BLaER1 (cell line): ENCODE results near the gene RASEF.

Experiments used
- H3K27ac ChIP-seq: shearing (Covaris generic); formaldehyde crosslinking; 2 replicates; pipeline ENCODE4 v1.8.1; 2022
- H3K27me3 ChIP-seq: shearing (Covaris generic); formaldehyde crosslinking; 2 replicates; pipeline ENCODE4 v1.8.1; 2022
- H3K36me3 ChIP-seq: shearing (Covaris generic); formaldehyde crosslinking; 2 replicates; pipeline ENCODE4 v1.8.1; 2022
- H3K4me1 ChIP-seq: shearing (Covaris generic); formaldehyde crosslinking; 2 replicates; pipeline ENCODE4 v1.8.1; 2022
- H3K4me2 ChIP-seq: shearing (Covaris generic); formaldehyde crosslinking; 2 replicates; pipeline ENCODE4 v1.8.1; 2022
- H3K4me3 ChIP-seq: shearing (Covaris generic); formaldehyde crosslinking; 2 replicates; pipeline ENCODE4 v1.8.1; 2022
- H3K9ac ChIP-seq: shearing (Covaris generic); formaldehyde crosslinking; 2 replicates; pipeline ENCODE4 v1.8.1; 2022
- H3K9me3 ChIP-seq: shearing (Covaris generic); formaldehyde crosslinking; 2 replicates; pipeline ENCODE4 v1.8.1; 2022
- H4K20me1 ChIP-seq: shearing (Covaris generic); formaldehyde crosslinking; 2 replicates; pipeline ENCODE4 v1.8.1; 2022
- Cebpa-rat ChIP-seq: shearing (Covaris generic); IDR thresholded peaks from 2 replicates; pipeline ENCODE4 v1.8.1; 2022

The RASEF gene

DNA sequence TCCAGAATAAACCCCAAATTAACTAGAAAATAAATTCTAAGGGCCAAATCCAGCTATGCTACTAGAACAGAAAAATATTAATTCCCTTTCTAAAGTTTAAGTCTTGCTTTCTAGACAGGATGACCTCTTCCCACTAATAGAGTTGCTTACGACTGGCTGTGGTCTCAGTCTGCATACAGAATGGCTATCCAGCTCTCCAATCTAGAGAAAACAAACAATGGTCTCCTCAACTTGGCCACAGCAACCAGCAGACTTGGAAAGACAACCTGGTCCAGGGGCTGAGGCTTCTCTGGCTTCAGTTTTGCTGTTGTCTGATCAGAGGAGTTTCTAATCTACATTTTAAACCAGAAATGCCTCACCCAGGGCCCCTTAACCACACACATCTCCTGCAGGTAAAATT is 28.9 kb downstream of the RASEF start:
- TF ChIP-seq Cebpa-rat = no peak

DNA sequence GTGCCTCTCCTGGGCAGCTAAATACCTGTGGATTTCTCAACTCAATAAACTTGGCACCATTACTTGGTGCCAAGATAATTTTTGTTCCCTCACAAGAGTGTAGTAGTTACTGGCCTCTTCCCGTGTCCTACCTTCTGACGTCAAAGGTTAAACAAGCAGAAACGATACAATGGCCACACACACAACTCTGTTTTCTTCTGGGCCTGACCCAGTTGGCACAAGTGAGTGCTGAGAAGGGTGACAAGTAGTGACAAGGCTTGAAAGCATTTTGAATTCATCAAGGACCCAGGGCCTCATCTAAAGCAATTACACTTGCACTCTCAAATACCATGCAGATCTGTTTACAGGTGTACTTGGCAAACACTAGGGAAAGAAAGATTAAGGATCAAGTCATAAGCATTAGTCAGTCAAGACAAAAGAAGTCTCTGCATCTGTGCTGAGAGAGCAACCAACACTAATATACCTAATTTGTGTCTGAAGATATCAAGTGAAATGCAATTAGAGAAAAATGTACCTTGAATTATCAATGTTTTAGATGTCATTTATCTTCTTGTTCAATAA is 30.8 kb downstream of the RASEF start:
- Histone ChIP-seq H3K4me3 (no peak overlapping the region), H3K9ac (no peak overlapping the region), H3K4me2 (no peak overlapping the region), H3K4me1 (peaks cover 8% of the 10 kb centered on the region; the same call in 1 of the 2 replicates), H3K27me3 (no peaks in the 10 kb centered on the region; the same call in 1 of the 2 replicates), H3K27ac (no peak overlapping the region), H4K20me1 (no peaks in the 10 kb centered on the region), H3K9me3 (no peaks in the 10 kb centered on the region), H3K36me3 (no peaks in the 10 kb centered on the region)
- TF ChIP-seq Cebpa-rat = no peak

More for the DNA sequence above, 28.9 kb downstream of the RASEF start:
- no peak overlapping the region for H3K27ac ChIP-seq
- H3K4me2 ChIP-seq = no peak overlapping the region
- H3K9me3 ChIP-seq = no peaks in the 10 kb centered on the region
- H3K4me3 ChIP-seq = no peak overlapping the region
- H4K20me1 ChIP-seq = no peaks in the 10 kb centered on the region
- no peak overlapping the region for H3K9ac ChIP-seq
- peaks cover 8% of the 10 kb centered on the region; the same call in 1 of the 2 replicates for H3K4me1 ChIP-seq
- H3K36me3 ChIP-seq = no peaks in the 10 kb centered on the region
- H3K27me3 ChIP-seq = no peaks in the 10 kb centered on the region; the same call in 1 of the 2 replicates

DNA sequence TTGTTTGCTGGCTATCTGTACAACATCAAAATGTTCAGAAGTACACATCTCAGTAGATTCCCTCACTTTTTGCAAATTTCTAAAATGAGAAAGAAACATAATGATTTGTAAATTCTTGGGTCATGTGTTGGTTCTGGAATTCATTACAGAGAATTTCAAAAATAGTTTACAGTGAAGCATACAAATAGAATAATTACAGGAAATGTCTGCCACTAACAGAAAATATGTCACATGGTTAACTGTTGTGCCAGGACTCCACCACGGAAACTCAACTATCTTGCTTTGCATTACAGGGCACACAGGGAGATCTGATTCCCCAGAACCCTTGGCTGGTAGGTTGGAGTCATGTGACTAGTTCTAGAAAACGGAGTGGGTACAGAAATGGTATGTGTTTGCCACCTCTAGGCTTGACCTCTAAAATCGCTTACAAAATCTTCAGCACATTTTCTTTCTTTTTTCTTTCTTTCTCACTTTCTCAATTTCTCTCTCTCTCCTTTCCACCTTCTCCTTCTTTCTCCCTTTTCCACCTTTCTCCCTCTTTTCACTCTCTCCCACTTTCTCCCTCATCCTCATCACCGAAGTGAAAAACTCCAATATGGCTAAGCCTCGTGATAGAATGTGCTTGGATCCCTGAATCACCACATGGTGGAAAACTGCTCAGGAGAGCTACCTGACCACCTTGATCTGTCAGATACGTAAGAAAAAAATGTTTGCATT is 32.4 kb downstream of the RASEF start:
- Histone ChIP-seq H3K4me3 (no peak overlapping the region), H3K27ac (no peak overlapping the region), H4K20me1 (no peaks in the 10 kb centered on the region), H3K4me2 (0 out of 2 replicates have a peak overlapping the region, but pooled peaks have one; percentile 28), H3K27me3 (no peaks in the 10 kb centered on the region; the same call in 1 of the 2 replicates), H3K4me1 (peaks cover 8% of the 10 kb centered on the region; the same call in 1 of the 2 replicates), H3K36me3 (no peaks in the 10 kb centered on the region), H3K9ac (no peak overlapping the region), H3K9me3 (no peaks in the 10 kb centered on the region)
- no peak for TF ChIP-seq Cebpa-rat

DNA sequence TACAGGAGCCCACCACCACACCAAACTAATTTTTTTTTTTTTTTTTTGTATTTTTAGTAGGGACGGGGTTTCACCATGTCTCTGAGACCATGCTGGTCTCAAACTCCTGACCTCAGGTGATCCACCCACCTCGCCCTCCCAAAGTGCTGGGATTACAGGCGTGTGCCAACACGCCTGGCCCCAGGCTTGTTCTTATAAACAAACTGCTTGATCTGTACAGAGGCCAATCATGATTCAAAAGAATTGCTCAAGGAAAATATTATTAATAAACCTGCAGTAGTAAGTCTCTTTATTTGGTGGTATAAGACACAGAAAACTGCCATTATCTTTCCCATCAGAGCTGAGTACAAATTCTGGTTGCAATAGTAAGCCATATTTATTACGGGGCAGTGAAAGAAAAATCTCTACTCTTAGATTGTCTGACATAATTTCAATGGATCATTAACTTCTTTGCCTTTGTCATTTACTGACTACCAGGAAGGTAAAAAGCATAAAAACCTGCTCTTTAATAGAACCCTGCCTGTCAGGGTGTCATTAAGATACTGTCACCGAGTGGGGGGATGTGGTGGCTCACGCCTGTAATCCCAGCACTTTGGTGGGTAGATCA is 33.3 kb downstream of the RASEF start:
- no peak overlapping the region for H3K4me2 ChIP-seq
- H3K27ac ChIP-seq = no peak overlapping the region
- H4K20me1 ChIP-seq = no peaks in the 10 kb centered on the region
- H3K4me1 ChIP-seq = peaks cover 8% of the 10 kb centered on the region; the same call in 1 of the 2 replicates
- H3K9ac ChIP-seq = no peak overlapping the region
- no peaks in the 10 kb centered on the region; the same call in 1 of the 2 replicates for H3K27me3 ChIP-seq
- H3K36me3 ChIP-seq = no peaks in the 10 kb centered on the region
- H3K9me3 ChIP-seq = no peaks in the 10 kb centered on the region
- no peak overlapping the region for H3K4me3 ChIP-seq
- no peak for TF ChIP-seq Cebpa-rat

DNA sequence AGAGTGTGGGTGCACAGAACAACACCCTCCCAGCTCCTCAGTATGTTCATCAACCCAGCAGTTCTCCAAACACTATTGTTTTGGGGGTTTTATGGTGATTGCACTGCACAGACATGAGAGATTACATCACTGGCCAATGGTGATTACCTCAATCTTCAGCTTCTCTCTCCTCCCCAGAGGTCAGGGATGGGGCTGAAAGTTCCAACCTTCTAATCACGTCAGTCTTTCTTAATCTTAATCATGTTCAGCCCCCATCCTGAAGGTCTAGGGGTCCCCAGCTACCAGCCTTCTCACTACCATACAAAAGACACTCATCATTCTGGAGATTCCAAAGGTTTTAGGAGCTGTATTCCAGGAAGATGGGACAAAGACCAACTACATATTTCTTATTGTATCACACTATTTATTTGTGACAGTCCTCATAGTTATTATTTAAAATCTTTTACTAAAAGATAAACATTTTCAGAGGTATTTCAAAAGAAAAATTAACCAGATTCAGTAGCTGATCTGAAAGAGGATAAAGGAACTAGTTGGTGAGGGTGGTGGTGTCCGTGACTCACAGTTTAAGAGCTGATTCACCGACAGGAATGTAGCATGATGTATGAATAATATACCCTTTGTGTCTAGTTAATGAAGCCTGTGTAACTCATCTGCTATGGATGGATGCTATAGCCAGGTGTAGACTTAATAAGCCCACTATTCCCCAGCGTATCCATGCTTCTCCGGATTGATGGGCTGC is 35.6 kb downstream of the RASEF start:
- no peaks in the 10 kb centered on the region for H3K36me3 ChIP-seq
- no peaks in the 10 kb centered on the region for H3K9me3 ChIP-seq
- H3K4me2 ChIP-seq = no peak overlapping the region
- H3K27me3 ChIP-seq = no peaks in the 10 kb centered on the region
- no peak overlapping the region for H3K4me3 ChIP-seq
- no peak for TF ChIP-seq Cebpa-rat
- H3K4me1 ChIP-seq = peaks cover 8% of the 10 kb centered on the region; the same call in 1 of the 2 replicates
- H3K9ac ChIP-seq = no peak overlapping the region
- no peak overlapping the region for H3K27ac ChIP-seq
- no peaks in the 10 kb centered on the region for H4K20me1 ChIP-seq

DNA sequence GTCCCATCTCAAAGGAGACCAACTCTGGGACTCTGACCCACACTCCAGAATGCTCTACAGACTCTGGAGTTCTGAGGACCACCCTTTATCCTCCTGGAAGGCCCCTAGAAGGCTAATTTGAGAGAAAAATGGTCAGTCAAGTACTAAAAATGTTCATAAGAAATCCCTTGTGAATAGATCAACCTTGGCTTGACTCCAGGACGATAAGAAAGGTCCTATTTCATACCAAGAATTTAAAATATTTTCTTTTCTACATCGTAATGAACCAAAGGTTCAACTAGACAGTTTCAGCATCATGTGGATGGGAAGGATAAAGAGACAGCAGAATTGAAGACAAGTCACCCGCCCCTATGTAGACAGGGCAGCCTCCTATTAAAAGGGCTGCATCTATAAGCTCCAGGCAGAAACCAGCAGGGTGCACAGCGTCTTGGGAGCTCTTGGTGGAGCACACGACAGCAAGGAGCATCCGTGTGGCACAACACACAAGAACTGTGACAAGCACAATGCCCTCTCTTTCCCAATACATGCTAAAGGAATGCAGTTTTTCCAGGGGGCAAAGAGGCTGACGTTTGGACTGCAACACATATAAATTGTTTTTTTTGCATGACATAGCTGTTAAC is 38.3 kb downstream of the RASEF start:
- no peak overlapping the region for H3K9ac ChIP-seq
- no peak for TF ChIP-seq Cebpa-rat
- no peaks in the 10 kb centered on the region for H3K27me3 ChIP-seq
- no peak overlapping the region for H3K4me2 ChIP-seq
- no peaks in the 10 kb centered on the region for H4K20me1 ChIP-seq
- H3K27ac ChIP-seq = no peak overlapping the region
- no peaks in the 10 kb centered on the region for H3K4me1 ChIP-seq
- H3K4me3 ChIP-seq = no peak overlapping the region
- no peaks in the 10 kb centered on the region for H3K36me3 ChIP-seq
- no peaks in the 10 kb centered on the region for H3K9me3 ChIP-seq

DNA sequence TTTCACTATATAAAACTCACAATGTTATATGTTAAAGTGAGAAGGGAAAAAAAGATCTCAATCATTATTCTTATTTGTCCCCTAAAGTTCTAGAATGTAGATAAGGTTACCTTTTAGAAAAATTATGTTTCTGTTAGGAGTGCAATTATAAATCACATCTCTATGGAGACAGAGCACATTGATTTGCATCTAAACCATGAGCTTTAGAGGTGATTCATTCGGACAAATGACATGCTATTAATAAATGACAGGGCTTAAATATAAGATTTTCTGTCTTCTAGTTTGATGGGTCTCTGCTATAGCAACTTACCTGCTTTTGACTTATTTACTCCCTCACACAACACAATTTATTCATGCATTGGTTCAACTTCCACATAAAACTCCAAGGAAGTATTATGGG is 39.8 kb downstream of the RASEF start:
- Histone ChIP-seq H3K9ac (no peak overlapping the region), H3K27ac (no peak overlapping the region), H3K36me3 (no peaks in the 10 kb centered on the region), H3K27me3 (no peaks in the 10 kb centered on the region), H3K4me2 (no peak overlapping the region), H4K20me1 (no peaks in the 10 kb centered on the region), H3K9me3 (no peaks in the 10 kb centered on the region), H3K4me1 (no peaks in the 10 kb centered on the region), H3K4me3 (no peak overlapping the region)
- no peak for TF ChIP-seq Cebpa-rat

DNA sequence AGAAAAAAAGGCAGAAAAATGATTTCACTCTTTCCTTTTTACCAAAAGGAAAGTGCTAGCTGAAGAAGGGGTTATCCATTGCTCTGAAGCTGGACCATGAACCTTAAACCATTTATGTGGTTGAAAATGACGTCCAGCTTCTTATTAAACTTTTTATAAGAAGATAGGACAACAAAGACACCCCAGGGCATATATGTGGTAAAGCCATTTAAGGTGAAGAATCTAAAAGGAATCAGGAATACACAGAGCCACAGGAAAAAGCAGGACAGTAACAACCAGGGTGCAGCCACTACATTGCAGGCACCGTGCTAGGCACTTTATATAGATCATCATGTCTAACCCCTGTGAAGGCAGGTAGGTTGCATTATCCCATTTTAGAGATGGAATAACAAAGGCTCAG is 42.1 kb downstream of the RASEF start:
- 0 out of 2 replicates have a peak, but pooled peaks cover 4% of the 10 kb centered on the region for H3K9me3 ChIP-seq
- H4K20me1 ChIP-seq = no peaks in the 10 kb centered on the region
- no peaks in the 10 kb centered on the region for H3K36me3 ChIP-seq
- no peak overlapping the region for H3K27ac ChIP-seq
- no peak overlapping the region for H3K4me3 ChIP-seq
- H3K9ac ChIP-seq = no peak overlapping the region
- H3K27me3 ChIP-seq = no peaks in the 10 kb centered on the region
- no peaks in the 10 kb centered on the region for H3K4me1 ChIP-seq
- TF ChIP-seq Cebpa-rat = no peak
- no peak overlapping the region for H3K4me2 ChIP-seq

DNA sequence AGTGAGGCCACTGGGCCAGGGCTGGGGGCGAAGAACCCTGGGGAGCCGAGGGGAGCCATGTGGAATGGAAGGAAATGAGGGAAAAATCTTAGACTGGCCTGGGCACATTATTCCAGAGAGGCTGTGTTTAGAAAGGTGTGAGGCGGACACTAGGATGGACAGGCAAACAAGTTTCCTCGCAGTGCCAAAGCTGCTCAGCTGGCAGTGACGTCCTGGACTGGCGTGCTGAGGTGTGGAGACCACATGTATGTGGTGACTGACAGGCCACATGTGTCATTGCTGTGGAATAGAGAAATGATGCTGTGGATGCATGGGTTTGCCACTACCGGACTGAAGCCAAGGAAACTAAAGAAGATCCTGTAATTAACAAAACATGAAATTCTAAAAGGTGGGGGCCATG is 42.6 kb downstream of the RASEF start:
- Histone ChIP-seq H3K4me1 (no peaks in the 10 kb centered on the region), H3K4me2 (no peak overlapping the region), H3K9ac (no peak overlapping the region), H3K36me3 (no peaks in the 10 kb centered on the region), H3K27ac (no peak overlapping the region), H3K9me3 (0 out of 2 replicates have a peak, but pooled peaks cover 4% of the 10 kb centered on the region), H4K20me1 (no peaks in the 10 kb centered on the region), H3K27me3 (no peaks in the 10 kb centered on the region), H3K4me3 (no peak overlapping the region)
- TF ChIP-seq Cebpa-rat = no peak
